Vagina (tissue), 2 donors: ENCODE results near the gene SEBOX.

ENCODE experiments used
- POLR2A ChIP-seq, 2 donors: fragments of 450-650 bp; IDR thresholded peaks; one replicate each; pipeline ENCODE4 v1.6.1; 2017; ENCODE audit warnings: antibody characterized with exemption in 2 of 2, mild to moderate bottlenecking in 2 of 2, moderate library complexity in 2 of 2
- TF ChIP-seq, protein P1 (sequence below), 3 experiments: fragments of 450-650 bp in 2 of 3; fragments of 200-600 bp in 1 of 3; sonication (generic) in 1 of 3; IDR thresholded peaks; one replicate each; pipeline ENCODE4 v1.5.1; 2017 to 2019; ENCODE audit warnings: antibody characterized with exemption in 3 of 3, mild to moderate bottlenecking in 2 of 3, moderate library complexity in 2 of 3

DNA sequence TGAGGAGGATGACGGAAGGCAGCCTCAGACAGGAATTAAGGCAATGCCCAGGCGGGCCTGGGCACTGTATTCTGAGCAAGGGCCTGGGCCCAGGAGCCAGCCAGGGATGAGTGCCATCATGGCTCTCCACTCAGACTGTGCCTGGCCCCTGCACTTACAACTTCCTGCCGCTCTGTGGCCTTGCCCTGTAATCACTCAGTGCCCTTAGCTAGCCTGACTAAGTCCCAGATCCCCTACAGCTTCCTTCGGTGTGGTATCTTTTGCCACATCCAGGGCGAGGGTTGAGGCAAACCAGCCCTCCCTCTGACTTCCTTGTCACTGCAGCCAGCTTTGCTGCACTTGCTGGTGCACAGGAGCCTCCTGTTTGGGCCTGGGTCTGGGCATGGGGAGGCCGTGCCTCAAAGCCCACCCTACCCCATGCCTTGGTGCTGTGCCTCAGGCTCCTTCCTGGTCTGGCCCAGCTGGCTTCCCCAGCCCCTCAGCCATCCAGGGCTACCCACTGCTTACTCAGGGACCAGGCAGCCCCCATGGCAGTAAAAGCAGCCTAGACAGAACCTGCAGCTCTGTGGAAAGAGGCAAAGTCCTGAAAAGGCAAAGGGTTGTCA lies 31.7 kb upstream of the SEBOX start:
- TF ChIP-seq POLR2A (IDR thresholded peaks at IDR 0.05): no peak
- TF ChIP-seq, protein P1, sequence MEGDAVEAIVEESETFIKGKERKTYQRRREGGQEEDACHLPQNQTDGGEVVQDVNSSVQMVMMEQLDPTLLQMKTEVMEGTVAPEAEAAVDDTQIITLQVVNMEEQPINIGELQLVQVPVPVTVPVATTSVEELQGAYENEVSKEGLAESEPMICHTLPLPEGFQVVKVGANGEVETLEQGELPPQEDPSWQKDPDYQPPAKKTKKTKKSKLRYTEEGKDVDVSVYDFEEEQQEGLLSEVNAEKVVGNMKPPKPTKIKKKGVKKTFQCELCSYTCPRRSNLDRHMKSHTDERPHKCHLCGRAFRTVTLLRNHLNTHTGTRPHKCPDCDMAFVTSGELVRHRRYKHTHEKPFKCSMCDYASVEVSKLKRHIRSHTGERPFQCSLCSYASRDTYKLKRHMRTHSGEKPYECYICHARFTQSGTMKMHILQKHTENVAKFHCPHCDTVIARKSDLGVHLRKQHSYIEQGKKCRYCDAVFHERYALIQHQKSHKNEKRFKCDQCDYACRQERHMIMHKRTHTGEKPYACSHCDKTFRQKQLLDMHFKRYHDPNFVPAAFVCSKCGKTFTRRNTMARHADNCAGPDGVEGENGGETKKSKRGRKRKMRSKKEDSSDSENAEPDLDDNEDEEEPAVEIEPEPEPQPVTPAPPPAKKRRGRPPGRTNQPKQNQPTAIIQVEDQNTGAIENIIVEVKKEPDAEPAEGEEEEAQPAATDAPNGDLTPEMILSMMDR (IDR thresholded peaks at IDR 0.05): no peak
